ENCODE data around the gene MOCS3. TPM values are rescaled to one million over a fixed set of nuclear protein-coding genes. Genes with fewer than 3 reads are reported as not detected.

The MOCS3 gene
- total and polyA plus RNA-seq, 2 donors (not counting 1 experiment from before 2014, with no cell fraction given) = 0.91 to 7.6 TPM

GRCh38 chr20:50999355-50999754 is 40.7 kb downstream of the MOCS3 start:
- H3K27me3 ChIP-seq (replicated peaks in 1 of 4; ENCODE audit: control extremely low read depth in 1 of 4, control insufficient read depth in 3 of 4, insufficient read depth in 4 of 4, low read length in 3 of 4) = no peaks in the 10 kb centered on the region
- H3K9ac ChIP-seq (ENCODE audit: low read length) = no peak overlapping the region
- no peaks in the 10 kb centered on the region for H3K36me3 ChIP-seq (replicated peaks in 1 of 2; ENCODE audit: control extremely low read depth in 1 of 2, control insufficient read depth in 1 of 2, extremely low read depth in 1 of 2, insufficient read depth in 2 of 2, low read length in 1 of 2)
- Mint-ChIP-seq H3K4me3 (no peak overlapping the region), H3K27ac (no peak overlapping the region), H3K4me1 (no peaks in the 10 kb centered on the region), H3K27me3 (peaks cover 36% of the 10 kb centered on the region), H3K9me3 (ENCODE audit: insufficient read depth) (no peaks in the 10 kb centered on the region)
- intact Hi-C loops (cut with micrococcal nuclease) = no loop called here
- no peaks in the 10 kb centered on the region for H3K9me3 ChIP-seq (ENCODE audit: control extremely low read depth in 1 of 3, control insufficient read depth in 2 of 3, insufficient read depth in 1 of 3, low read length in 2 of 3)
- no peaks in the 10 kb centered on the region for H3K4me1 ChIP-seq (ENCODE audit: control insufficient read depth in 2 of 2, insufficient read depth in 2 of 2, low read length in 2 of 2)
- ChIA-PET POLR2A (no interaction called here), CTCF (interaction anchor here (2.2 kb wide), 1 partner anchor 308 kb away, joined by 8 read pairs; no protein-coding TSS in a partner anchor)
- H3K4me2 ChIP-seq (replicated peaks; ENCODE audit: low read depth, low read length, poor library complexity, severe bottlenecking) = no peak overlapping the region
- no peaks in the 10 kb centered on the region for H3K79me2 ChIP-seq (ENCODE audit: control insufficient read depth, insufficient read depth, low read length)
- ATAC-seq (ENCODE audit: low read depth) (no peak), DNase-seq (no peak)
- TF ChIP-seq EZH2 (IDR thresholded peaks at IDR 0.05; ENCODE audit: borderline replicate concordance, insufficient read depth, low read depth, low read length, poor library complexity, severe bottlenecking) (no peak), CTCF (IDR thresholded peaks at IDR 0.05) (no peak)
- H4K20me1 ChIP-seq (ENCODE audit: control insufficient read depth, insufficient read depth, low read length, poor library complexity, severe bottlenecking) = no peaks in the 10 kb centered on the region
- 86% methylated on average over 4 of the region's 4 CpGs for WGBS (ENCODE audit: insufficient coverage)
- no peak overlapping the region for H3K4me3 ChIP-seq (ENCODE audit: control extremely low read depth in 1 of 5, extremely low read depth in 1 of 5, insufficient read depth in 1 of 5, low read depth in 2 of 5, low read length in 4 of 5)
- H3K27ac ChIP-seq (ENCODE audit: low read length in 2 of 2) = no peak overlapping the region
- H2AFZ ChIP-seq (ENCODE audit: insufficient read depth, low read depth, low read length, poor library complexity, severe bottlenecking) = no peak overlapping the region

GRCh38 chr20:51001430-51002265 is 43.0 kb downstream of the MOCS3 start:
- Histone ChIP-seq H4K20me1 (ENCODE audit: control insufficient read depth, insufficient read depth, low read length, poor library complexity, severe bottlenecking) (no peaks in the 10 kb centered on the region), H3K9me3 (ENCODE audit: control extremely low read depth in 1 of 3, control insufficient read depth in 2 of 3, insufficient read depth in 1 of 3, low read length in 2 of 3) (no peaks in the 10 kb centered on the region), H3K79me2 (ENCODE audit: control insufficient read depth, insufficient read depth, low read length) (no peaks in the 10 kb centered on the region), H3K4me3 (ENCODE audit: control extremely low read depth in 1 of 5, extremely low read depth in 1 of 5, insufficient read depth in 1 of 5, low read depth in 2 of 5, low read length in 4 of 5) (no peak overlapping the region), H3K9ac (ENCODE audit: low read length) (no peak overlapping the region), H3K27ac (ENCODE audit: low read length in 2 of 2) (no peak overlapping the region), H3K36me3 (replicated peaks in 1 of 2; ENCODE audit: control extremely low read depth in 1 of 2, control insufficient read depth in 1 of 2, extremely low read depth in 1 of 2, insufficient read depth in 2 of 2, low read length in 1 of 2) (no peaks in the 10 kb centered on the region), H3K4me2 (replicated peaks; ENCODE audit: low read depth, low read length, poor library complexity, severe bottlenecking) (no peak overlapping the region), H2AFZ (ENCODE audit: insufficient read depth, low read depth, low read length, poor library complexity, severe bottlenecking) (no peak overlapping the region), H3K4me1 (ENCODE audit: control insufficient read depth in 2 of 2, insufficient read depth in 2 of 2, low read length in 2 of 2) (no peaks in the 10 kb centered on the region), H3K27me3 (replicated peaks in 1 of 4; ENCODE audit: control extremely low read depth in 1 of 4, control insufficient read depth in 3 of 4, insufficient read depth in 4 of 4, low read length in 3 of 4) (no peaks in the 10 kb centered on the region)
- 87% methylated on average over 13 of the region's 20 CpGs for WGBS (ENCODE audit: insufficient coverage)
- ChIA-PET POLR2A (no interaction called here), CTCF (interaction anchor here (1.0 to 1.4 kb wide), 2 partner anchors 9 to 14 kb away, joined by 4 to 7 read pairs; no protein-coding TSS in a partner anchor)
- no peak for DNase-seq
- Mint-ChIP-seq H3K4me3 (no peak overlapping the region), H3K4me1 (no peaks in the 10 kb centered on the region), H3K9me3 (ENCODE audit: insufficient read depth) (no peaks in the 10 kb centered on the region), H3K27me3 (peaks cover 46% of the 10 kb centered on the region), H3K27ac (no peak overlapping the region)
- no peak for ATAC-seq (ENCODE audit: low read depth)
- intact Hi-C loops (cut with micrococcal nuclease) = no loop called here
- TF ChIP-seq CTCF (IDR thresholded peaks at IDR 0.05) (no peak), EZH2 (IDR thresholded peaks at IDR 0.05; ENCODE audit: borderline replicate concordance, insufficient read depth, low read depth, low read length, poor library complexity, severe bottlenecking) (no peak)

Measured in B cell (primary cell).